ENCODE data around the gene ODC1.

GRCh38 chr2:10436583-10437110 is 11.5 kb downstream of the ODC1 start:
- no peak for TF ChIP-seq CTCF (IDR thresholded peaks at IDR 0.05)
- TF ChIP-seq POLR2A (IDR thresholded peaks at IDR 0.05) = no peak

Measured in uterus (tissue), 2 donors.